DMS53 treated with DMSO at 0.1 percent for 48 hours (cell line): Measurements from ENCODE around the gene MS4A4E.
"Not testable (repeated sequence)": the region's sequence is repeated elsewhere in the genome, so short reads cannot be mapped to it uniquely, and the experiment has no call there.

ENCODE experiments used
- DNase-seq: peaks from one replicate; lab custom pipeline; 2025; ENCODE audit not compliant: unreplicated experiment; lab: John Stamatoyannopoulos, UW

MS4A4E gene

DNA sequence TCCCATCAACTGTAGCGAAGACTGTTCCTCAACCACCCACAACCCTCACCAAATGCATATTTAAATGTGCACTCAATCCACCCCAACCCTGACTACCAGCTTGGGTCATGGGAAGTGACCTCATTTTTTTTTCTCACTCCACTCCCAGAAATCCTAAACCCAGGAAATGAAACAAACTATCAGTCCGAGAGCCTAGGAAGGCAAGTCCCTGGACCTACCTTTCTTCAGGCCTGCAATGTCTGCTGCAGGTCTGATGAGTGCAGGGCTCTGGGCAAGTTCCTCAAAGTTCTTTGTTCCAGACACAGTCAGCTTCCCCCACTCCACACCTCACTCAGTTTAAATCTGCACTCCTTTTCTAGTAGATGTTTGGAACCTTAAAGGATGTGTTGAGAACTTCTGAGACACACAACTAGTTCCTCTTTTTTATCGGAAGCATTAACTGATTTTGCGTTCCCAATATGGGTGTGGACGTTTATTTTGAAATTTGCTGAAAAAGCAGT lies at the start of gene MS4A4E:
Gene MS4A4E (minus strand): TSS at position 398 of the 500 bp plus-strand sequence. CDS start 13,082 bp downstream, outside the sequence.
- no peak for DNase-seq

DNA sequence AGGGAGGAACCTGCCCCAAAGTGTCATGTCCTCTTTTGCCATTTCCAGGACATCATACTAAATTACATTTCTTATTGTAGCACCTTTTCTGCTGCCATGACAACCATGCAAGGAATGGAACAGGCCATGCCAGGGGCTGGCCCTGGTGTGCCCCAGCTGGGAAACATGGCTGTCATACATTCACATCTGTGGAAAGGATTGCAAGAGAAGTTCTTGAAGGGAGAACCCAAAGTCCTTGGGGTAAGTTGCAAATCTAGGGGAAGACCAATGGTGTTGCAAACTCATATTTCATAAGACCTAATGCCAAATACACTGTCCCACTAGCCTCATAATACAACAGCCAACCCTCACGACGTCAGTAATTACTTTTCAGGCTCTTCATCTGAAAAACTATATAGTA lies 49.2 kb upstream of the MS4A4E start:
- DNase-seq: no peak

DNA sequence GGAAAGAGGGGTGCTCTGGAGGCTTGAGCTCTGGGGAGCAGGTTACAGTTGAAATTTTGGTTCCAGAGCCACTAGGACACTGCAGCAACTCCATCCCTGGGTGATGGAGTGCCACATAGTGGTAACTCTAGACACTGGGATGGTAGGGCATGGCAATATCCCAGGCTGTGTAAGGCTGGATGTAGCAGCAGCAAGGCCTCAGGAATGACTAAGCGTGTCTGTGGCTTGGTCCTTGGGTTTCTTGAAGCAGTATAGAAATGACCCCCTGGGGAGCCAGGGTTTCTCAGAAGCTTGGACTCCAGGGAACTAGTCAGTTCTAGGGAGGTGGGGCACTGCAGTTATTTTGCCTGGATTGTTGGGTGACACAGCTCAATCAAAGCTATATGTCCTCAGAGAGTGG lies 45.6 kb upstream of the MS4A4E start:
- DNase-seq: no peak

DNA sequence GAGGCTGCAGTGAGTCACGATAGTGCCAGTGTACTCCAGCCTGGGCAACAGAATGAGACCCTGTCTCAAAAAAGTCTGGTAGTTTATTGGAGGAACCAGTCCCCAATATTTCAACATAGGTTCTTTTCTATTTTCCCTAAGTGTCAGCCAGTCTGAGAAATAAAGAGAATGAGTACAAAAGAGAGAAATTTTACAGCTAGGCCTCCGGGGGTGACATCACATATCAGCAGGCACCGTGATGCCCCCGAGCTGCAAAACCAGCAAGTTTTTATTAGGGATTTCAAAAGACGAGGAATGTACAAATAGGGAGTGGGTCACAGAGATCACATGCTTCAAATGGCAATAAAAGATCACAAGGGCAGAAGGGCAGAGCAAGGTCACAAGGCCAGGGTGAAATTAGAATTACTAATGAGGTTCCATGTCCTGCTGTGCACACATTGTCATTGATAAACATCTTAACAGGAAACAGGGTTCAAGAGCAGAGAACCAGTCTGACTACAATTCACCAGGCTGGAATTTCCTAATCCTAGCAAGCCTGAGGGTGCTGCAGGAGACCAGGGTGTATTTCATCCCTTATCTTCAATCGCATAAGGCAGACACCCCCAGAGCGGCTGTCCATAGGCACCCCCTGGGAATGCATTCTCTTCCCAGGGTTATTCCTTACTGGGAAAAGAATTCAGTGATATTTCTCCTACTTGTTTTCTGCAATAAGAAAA lies 42.6 kb upstream of the MS4A4E start:
- not testable (repeated sequence) for DNase-seq

DNA sequence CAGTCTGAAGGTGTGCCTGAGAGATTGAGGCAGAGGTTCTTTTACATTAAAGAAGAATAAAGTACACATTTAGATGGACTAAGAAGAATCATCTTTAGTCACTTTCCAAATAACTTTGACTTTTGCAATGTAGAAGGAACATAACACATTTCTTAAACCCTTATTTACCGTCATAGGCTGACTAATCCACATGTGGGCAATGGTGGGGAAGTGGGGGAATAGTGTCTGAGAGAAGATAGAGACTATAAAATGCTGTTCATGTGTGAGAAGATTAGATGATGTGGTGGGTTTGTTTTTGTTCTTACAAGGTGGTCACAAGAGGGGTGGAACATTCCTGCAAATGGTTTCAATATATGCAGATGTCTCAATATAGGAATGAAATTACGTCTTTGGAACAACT lies 39.3 kb upstream of the MS4A4E start:
- no peak for DNase-seq

DNA sequence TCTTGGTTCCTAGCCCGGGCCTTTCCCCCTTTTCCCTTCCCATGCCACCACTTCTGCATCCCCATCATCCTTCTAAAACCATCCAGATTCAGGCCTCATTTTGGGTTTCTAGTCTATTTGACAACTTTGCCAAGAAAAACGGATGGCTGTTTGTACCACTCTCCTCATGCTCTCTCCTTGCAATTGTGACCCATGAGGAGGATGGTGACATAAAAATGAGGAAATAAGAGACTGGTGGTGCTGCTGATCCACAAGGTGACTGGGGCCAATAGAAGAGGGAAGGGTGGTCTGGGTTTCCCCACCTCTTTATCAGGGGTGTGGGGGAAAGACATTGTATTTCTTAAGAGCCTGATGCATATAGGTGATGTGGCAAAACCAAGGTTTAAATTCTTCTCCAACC lies 38.5 kb upstream of the MS4A4E start:
- DNase-seq: no peak

DNA sequence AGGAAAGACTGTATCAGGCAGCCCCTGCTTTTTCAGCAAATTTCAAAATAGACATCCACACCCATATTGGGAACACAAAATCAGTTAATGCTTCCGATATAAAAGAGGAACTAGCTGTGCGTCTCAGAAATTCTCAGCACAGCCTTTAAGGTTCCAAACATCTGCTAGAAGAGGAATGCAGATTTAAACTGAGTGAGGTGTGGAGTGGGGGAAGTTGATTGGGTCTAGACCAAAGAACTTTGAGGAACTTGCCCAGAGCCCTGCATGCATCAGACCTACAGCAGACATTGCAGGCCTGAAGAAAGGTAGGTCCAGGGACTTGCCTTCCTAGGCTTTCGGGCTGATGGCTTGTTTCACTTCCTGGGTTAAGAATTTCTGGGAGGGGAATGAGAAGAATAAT lies 37.5 kb upstream of the MS4A4E start, which contains the start of gene MS4A4A:
Gene MS4A4A (plus strand): TSS at position 255 of the 400 bp plus-strand sequence. CDS start 10 bp downstream, at position 265.
- no peak for DNase-seq

DNA sequence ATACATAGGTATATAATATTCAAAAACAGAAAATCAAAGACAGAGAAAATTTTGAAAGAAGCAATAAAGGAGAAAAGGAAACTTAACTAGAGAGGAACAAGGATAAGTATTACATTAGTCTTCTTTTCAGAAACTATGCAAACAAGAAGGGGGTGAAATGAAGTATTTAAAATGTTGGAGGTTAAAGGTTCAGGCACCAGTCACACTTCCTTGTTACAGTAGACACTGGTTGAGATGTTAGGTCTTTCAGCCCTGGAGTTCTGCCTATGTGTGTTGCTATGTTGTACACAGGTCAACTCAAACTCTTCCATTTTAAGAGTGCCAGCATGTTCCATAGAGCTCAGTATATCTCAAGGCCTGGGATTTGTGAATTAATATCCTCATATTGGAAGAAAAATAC lies 31.5 kb upstream of the MS4A4E start:
- no peak for DNase-seq

DNA sequence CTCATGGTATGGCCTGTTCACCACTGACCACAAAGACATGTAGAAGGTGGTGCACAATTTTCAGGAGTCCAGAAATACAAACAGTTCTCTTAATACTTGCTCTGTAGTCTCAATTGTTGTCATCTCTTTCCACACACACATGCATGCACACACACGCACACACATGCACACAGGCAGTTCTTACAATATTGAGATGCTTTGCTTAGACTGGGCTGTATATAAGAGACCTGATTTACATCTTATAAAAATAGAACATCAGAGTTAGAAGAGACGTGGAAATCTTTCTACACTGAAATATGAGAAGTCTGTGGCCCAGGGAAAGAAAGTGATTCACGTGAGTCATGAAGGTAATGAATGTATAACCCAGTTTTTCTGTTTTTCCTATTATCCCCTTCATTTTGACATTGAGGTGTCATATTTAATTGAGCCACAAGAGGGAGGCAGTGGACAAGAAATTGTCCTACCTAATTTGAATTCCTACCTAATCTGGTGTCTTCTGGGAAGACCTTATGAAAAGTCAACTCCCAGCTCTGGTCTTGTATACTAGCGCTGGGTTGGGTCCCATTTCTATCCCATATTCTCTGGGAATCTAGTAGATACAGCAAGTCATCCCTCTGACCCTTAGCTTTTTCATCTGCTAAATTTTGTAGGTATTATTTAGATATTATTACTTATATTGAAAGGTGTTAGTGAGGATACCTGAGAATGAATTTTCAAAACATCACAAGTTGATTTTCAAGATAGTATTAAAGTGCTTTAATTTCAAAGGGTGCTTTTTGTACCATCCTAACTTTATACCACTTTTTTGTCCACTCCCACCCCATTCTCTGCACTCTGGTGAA lies 22.7 kb upstream of the MS4A4E start:
- DNase-seq: peak; percentile 54

DNA sequence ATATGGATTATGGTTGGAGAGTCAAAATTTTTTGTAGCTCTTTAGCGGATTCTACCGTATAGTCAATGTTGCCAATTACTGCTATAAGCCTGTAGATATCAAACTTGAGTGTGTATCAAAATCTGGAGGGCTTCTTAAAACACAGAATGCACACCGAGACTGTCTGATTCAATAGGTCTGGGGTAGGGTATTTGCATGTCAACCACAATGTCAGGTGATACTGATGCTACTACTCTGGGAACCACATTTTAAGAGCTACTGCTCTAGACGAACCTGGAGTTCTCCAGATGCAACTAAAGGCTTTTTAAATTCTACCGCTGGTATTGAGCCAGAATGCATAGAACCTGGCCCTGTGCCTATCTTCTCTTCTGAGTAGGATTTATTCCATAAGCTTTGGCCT lies 21.7 kb upstream of the MS4A4E start:
- DNase-seq: no peak

DNA sequence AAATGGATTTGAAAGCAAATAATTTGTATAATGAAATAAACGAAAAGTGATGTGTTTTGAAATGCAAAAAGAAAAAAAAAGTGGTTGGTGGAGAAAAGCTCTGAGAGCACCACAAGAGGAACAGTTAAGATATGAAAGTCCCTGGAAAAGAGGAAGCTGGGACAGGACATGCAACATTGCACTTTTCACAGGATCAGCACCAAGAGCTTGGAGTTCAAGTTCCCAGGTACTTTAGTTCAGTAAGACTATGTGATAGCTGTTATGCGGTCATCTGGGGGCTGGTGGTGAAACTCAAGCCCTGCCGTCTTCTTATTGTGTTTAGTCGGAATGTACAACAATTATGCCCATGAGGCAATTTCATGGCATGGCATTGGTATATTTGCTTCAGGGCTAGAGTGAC lies 20.5 kb upstream of the MS4A4E start:
- DNase-seq: no peak

DNA sequence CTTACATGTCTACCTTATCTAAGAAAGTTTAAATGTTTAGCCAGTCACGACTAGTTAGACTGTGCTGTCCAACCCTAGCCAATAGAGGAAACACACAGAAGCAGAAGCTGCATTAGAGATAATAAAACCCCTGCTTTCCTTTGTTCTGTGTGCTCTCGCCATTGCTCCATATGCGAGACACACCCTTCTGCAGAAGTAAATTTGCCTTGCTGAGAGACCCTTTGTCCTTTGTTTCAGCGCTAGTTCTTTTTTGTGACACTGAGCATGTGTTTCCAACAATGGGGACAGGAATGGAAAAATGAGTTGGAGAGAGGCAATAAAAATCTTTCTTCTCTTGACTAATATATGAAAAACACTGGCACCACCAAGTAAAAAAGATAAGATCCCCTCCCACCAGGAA lies 18.1 kb upstream of the MS4A4E start:
- DNase-seq: no peak

DNA sequence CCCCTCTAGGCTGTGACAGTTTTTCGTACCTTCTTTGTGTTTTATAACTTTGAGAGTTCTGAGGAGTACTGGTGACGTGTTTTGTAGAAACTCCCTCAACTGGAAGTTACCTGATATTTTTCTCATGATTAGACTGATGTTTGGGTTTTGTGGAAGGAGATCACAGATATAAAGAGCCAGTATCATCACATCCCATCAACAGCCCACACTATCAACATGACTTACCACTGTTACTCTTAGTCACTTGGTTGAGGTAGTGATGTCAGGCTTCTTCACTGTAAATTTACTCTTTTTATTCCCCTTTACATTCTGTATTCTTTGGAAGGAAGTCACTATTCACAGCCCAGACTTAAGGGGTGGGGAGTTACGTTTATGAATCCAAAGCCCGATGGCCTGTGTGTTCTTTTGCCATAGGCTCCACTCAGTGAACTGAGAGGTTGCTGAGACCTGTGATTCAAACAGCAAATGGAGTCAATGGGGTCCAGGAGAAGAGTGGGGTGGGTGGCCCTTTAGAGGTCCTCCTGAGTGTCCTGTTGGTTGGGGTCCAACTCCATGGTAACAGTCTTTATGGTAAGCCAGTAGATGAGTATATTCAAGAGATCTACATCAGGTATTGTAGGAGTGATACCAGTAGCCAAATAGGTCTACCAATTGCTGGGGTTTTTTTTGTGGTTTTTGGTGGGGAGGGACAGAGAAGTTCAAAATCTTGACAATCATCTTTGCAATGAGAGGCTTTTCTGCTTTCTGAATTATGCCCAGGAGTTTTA lies 15.2 kb upstream of the MS4A4E start:
- DNase-seq: no peak

DNA sequence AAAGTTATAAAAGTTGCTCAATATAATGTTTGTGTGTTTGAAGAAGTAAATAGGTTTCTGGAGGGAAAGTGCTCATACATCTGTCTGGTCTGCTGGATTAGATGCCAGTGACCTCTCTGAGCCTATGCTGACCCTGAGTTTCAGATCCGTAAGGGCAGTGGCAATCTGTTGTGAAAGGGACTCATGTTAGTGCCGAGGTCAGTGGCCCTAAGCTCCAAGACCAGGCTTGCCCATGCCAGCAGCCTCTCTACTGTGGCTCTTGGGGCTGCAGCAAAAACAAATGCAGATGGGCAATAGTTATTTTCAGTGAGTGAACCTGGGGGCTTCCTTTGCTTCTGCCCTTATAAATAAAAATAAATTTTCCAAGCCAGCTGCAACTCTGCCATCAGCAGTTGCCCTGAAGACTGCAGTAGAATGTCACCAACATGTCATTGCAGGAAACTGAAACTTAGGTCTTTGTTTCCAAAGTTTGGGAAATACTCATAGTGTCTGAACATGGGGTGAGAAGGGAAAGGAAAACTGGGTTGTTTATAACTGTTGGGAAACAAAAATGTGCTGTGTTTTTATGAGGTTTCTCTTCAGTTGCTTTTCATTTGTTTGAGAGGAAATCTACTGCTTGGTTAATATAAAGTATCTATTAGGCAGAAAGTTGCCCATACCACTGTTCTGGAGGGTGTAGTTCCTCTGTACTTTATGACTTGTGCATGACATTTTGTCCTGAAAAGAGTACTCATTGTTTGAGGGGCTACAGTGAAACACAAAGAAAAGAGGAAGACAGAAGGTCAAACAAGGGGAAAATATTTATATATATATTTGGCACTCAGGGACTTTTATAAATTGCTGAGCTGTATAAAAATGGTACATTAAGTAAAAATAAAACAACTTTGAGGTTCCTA lies 9.5 kb upstream of the MS4A4E start:
- DNase-seq: no peak

DNA sequence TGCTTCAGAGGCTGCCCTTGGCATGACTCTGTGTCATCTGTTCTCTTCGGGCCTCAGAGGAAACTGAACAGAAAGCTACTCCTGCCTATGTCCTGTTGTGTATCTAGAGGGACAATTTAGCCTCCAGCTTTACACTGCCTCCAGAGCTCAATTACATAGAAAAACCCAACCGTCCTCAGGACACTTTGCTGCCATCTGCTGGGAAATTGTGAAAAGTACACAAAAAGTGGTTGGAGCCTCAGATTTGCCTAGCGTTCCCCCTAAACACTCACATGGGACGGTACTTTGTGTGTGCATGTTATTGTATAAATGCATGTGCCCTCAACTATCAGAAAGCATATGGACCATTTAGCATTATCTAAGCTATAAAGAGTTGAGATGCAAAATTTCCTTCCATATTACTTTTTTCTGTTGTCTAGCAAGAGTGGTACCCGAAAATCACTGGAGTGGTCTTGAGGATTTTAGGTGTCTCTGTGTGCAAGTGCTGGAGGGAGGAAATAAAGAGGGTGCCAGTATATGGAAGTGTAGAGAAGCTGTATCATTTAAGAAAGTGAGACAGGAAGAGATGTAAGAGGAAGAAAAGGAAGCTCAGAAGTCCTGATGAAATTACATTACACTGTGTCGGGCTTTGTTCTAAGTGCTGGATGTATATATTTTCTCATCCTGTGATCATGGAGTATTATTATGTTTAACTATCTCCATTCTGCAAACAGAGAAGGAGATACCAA lies 8.7 kb upstream of the MS4A4E start:
- DNase-seq: no peak

DNA sequence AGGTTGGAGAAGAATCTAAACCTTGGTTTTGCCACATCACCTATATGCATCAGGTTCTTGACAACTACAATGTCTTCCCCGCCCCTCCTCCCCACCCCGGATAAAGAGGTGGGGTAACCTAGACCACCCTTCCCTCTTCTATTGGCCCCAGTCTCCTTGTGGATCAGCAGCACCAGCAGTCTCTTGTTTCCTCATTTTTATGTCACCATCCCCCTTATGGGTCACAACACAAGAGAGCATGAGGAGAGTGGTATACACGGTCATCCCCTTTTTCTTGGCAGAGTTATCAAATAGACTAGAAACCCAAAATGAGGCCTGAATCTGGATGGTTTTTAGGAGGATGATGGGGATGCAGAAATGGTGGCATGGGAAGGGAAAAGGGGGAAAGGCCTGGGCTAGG lies 1.2 kb downstream of the MS4A4E start:
- DNase-seq: no peak

DNA sequence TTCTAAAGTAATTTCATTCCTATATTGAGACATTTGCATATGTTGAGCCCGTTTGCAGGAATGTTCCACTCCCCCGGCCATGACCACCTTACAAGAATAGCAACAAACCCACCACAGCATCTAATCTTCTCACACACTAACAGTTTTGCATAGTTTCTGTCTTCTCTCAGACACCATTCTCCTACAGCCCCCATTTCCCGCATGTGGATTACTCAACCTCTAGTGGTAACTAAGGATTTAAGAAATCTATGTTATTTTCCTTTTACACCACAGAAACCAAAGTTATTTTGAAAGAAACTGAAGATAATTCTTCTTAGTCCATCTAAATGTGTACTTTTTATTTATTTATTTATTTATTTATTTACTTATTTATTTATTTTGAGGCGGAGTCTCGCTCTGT lies 2.3 kb downstream of the MS4A4E start:
- no peak for DNase-seq

DNA sequence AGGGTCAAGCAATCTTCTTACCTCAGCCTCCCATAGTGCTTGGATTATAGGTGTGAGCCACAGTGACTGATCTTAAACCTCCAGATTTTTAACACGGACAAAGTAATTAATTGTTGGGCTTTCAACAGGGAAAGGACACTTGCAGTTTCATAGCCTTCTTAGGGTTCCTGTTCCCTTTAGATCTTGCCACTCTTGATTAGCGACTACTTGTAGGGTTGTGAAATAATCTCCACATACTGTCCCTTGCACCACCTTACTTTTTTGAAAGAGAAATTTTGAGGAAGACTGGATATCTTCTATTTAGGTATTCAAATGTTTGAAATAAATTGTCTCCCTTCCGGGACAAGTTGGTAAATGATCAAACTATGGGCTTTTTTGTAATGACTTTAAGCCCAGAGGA lies 7.6 kb downstream of the MS4A4E start:
- no peak for DNase-seq

DNA sequence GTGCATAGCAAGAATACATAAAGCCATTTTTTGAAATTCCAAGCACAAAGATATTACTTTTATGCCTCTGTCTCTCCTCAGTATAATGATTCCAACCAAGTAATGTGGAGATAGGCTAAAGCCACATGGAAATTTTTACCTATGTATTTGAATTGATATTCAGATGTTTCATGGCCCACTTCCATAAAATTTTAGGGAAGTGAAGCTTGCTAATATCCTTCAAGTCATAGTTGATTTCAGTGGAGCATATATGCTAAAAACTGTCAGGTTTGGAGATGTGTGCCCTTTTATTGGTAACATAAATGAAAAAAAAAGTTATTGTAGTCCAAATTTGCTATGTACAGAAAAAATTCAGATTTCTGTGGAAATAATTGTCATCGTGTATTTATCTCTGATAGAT lies 12.3 kb downstream of the MS4A4E start:
- DNase-seq: no peak

DNA sequence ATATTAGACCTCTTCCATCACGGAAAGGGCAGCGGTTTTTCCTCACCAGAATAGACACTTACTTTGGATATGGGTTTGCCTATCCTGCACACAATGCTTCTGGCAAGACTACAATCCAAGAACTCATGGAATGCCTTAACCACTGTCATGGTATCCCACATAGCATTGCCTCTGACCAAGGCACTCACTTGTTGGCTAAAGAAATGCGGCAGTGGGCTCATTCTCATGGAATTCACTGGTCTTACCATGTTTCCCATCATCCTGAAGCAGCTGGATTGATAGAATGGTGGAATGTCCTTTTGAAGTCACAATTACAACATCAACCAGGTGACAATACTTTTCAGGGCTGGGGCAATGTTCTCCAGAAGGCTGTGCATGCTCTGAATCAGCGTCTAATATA lies 20.8 kb downstream of the MS4A4E start:
- DNase-seq: no peak
